MCF 10A (cell line): ENCODE measurements around the gene CWC27. TPM values are rescaled to one million over a fixed set of nuclear protein-coding genes. Genes with fewer than 3 reads are reported as not detected.

Source experiments
- BruUV-seq: library from RNA; stranded (reverse); fragments of 400-500 nt; replicated peaks from 2 replicates; lab custom pipeline; 2021; lab: Mats Ljungman, UMichigan
- CTCF ChIA-PET: fragments of 300-600 bp; sonication (Branson Sonifier 250); formaldehyde crosslinking; extraction: SDS; loops from one replicate; lab custom pipeline; 2021; ENCODE audit warnings: antibody characterized with exemption, inconsistent platforms; lab: Yijun Ruan, JAX
- POLR2A ChIA-PET: fragments of 300-600, 350-650 bp; sonication (Branson Sonifier 250); formaldehyde crosslinking; extraction: SDS; loops from one replicate; lab custom pipeline; 2020; ENCODE audit warnings: antibody characterized with exemption, inconsistent platforms; lab: Yijun Ruan, JAX
- DNase-seq: peaks from one replicate; pipeline ENCODE4 v3.0.0-alpha.2; 2018; ENCODE audit not compliant: unreplicated experiment
- H3K27ac Mint-ChIP-seq: one replicate; pipeline ENCODE4 v1.8.0; 2022; ENCODE audit warnings: mild to moderate bottlenecking, low read depth, mixed read lengths; ENCODE audit not compliant: unreplicated experiment
- H3K27me3 Mint-ChIP-seq: one replicate; pipeline ENCODE4 v1.8.0; 2022; ENCODE audit warnings: mixed read lengths; ENCODE audit not compliant: insufficient read depth, unreplicated experiment
- H3K36me3 Mint-ChIP-seq: one replicate; pipeline ENCODE4 v1.8.0; 2022; ENCODE audit warnings: mild to moderate bottlenecking, moderate library complexity, mixed read lengths; ENCODE audit not compliant: insufficient read depth, unreplicated experiment
- H3K4me1 Mint-ChIP-seq: one replicate; pipeline ENCODE4 v1.8.0; 2022; ENCODE audit warnings: mixed read lengths; ENCODE audit not compliant: insufficient read depth, unreplicated experiment
- H3K4me3 Mint-ChIP-seq: one replicate; pipeline ENCODE4 v1.8.0; 2022; ENCODE audit warnings: mild to moderate bottlenecking, moderate library complexity, mixed read lengths; ENCODE audit not compliant: unreplicated experiment
- H3K9me3 Mint-ChIP-seq: one replicate; pipeline ENCODE4 v1.8.0; 2022; ENCODE audit warnings: mixed read lengths; ENCODE audit not compliant: unreplicated experiment
- CTCF ChIP-seq: fragments of 200-600 bp; IDR thresholded peaks from one replicate; pipeline ENCODE4 v1.8.0; 2022; ENCODE audit warnings: antibody characterized with exemption, mild to moderate bottlenecking; ENCODE audit not compliant: unreplicated experiment
- intact Hi-C: fragments of 100-400 bp; cut with micrococcal nuclease; formaldehyde crosslinking; loops from 2 replicates; pipeline ENCODE4 v1.14.1; 2022
- total RNA-seq: library from RNA; stranded (reverse); gene quantifications from 2 replicates; pipeline ENCODE4 v1.2.3, GENCODE V29; 2022

Gene CWC27
- total RNA-seq, 1 experiment from 2014 or later = 34.2 TPM

GRCh38 chr5:64769855-64770254 lies 1.1 kb downstream of the CWC27 start:
- no peak for TF ChIP-seq CTCF
- DNase-seq = no peak
- H3K27ac Mint-ChIP-seq = peak overlapping the region; percentile 100
- ChIA-PET POLR2A (interaction anchor here (1.1 to 3.6 kb wide), 6 partner anchors 14 to 793 kb away, joined by 4 to 14 read pairs (median 10); partner anchors contain the start of genes CENPK and PPWD1), CTCF (interaction anchor here (0.6 to 3.1 kb wide), 4 partner anchors 13 to 135 kb away, joined by 3 to 21 read pairs (median 4); no protein-coding TSS in a partner anchor)
- H3K27me3 Mint-ChIP-seq = no peaks in the 10 kb centered on the region
- BruUV-seq = no TSS peak
- H3K9me3 Mint-ChIP-seq = no peaks in the 10 kb centered on the region
- H3K4me3 Mint-ChIP-seq = peak overlapping the region; percentile 96
- peaks cover 10% of the 10 kb centered on the region for H3K36me3 Mint-ChIP-seq
- intact Hi-C loops = no loop called here
- H3K4me1 Mint-ChIP-seq = peaks cover 36% of the 10 kb centered on the region

GRCh38 chr5:64771736-64772135 lies 3.0 kb downstream of the CWC27 start:
- POLR2A ChIA-PET = no interaction called here
- Mint-ChIP-seq H3K9me3 (no peaks in the 10 kb centered on the region), H3K4me1 (peaks cover 20% of the 10 kb centered on the region), H3K27me3 (no peaks in the 10 kb centered on the region), H3K27ac (no peak overlapping the region), H3K4me3 (no peak overlapping the region), H3K36me3 (peaks cover 14% of the 10 kb centered on the region)
- intact Hi-C loops = no loop called here
- BruUV-seq = no TSS peak
- TF ChIP-seq CTCF = no peak
- no peak for DNase-seq
- CTCF ChIA-PET = interaction anchor here (0.6 to 3.1 kb wide), 5 partner anchors 11 to 281 kb away, joined by 3 to 21 read pairs (median 4); no protein-coding TSS in a partner anchor

- H3K27me3 Mint-ChIP-seq = no peaks in the 10 kb centered on the region
- H3K4me1 Mint-ChIP-seq = peaks cover 13% of the 10 kb centered on the region
- H3K9me3 Mint-ChIP-seq = no peaks in the 10 kb centered on the region
- H3K36me3 Mint-ChIP-seq = peaks cover 9% of the 10 kb centered on the region
- ChIA-PET POLR2A (interaction anchor here (0.7 kb wide), 1 partner anchor 746 kb away, joined by 3 read pairs; no protein-coding TSS in a partner anchor), CTCF (no interaction called here)
- no TSS peak for BruUV-seq
- no peak overlapping the region for H3K27ac Mint-ChIP-seq
- DNase-seq = no peak
- intact Hi-C loops = no loop called here
- TF ChIP-seq CTCF = no peak
- no peak overlapping the region for H3K4me3 Mint-ChIP-seq
Observed at GRCh38 chr5:64773533-64773932, 4.8 kb downstream of the CWC27 start.

GRCh38 chr5:64775291-64775690 lies 6.6 kb downstream of the CWC27 start:
- intact Hi-C loops = no loop called here
- Mint-ChIP-seq H3K27ac (no peak overlapping the region), H3K4me3 (no peak overlapping the region), H3K27me3 (no peaks in the 10 kb centered on the region), H3K4me1 (peaks cover 1% of the 10 kb centered on the region), H3K9me3 (no peaks in the 10 kb centered on the region), H3K36me3 (peaks cover 9% of the 10 kb centered on the region)
- DNase-seq = no peak
- ChIA-PET POLR2A (interaction anchor here (0.7 kb wide), 1 partner anchor 185 kb away, joined by 3 read pairs; no protein-coding TSS in a partner anchor), CTCF (interaction anchor here (0.8 to 1.4 kb wide), 3 partner anchors 9 to 141 kb away, joined by 3 to 4 read pairs (median 3); no protein-coding TSS in a partner anchor)
- TF ChIP-seq CTCF = no peak
- no TSS peak for BruUV-seq
